HG02759 (cell line): ENCODE results near the gene STK32C.

ENCODE experiments used
- ATAC-seq: cut with Tn5 transposase; IDR thresholded peaks from one replicate; pipeline ENCODE4 v1.9.1; 2021; ENCODE audit warnings: mild to moderate bottlenecking, moderate library complexity; ENCODE audit not compliant: unreplicated experiment

Gene STK32C

GRCh38 chr10:132189016-132189415, 118.7 kb downstream of the STK32C start:
- no peak for ATAC-seq

- no peak for ATAC-seq
Measured at GRCh38 chr10:132188331-132188730, 119.4 kb downstream of the STK32C start.

- peak; percentile 32 for ATAC-seq
Measured at GRCh38 chr10:132187430-132188138, 120.2 kb downstream of the STK32C start.

GRCh38 chr10:132186488-132187429, 121.0 kb downstream of the STK32C start, which contains the start of gene DPYSL4:
Gene DPYSL4, plus strand, starts transcription at chr10:132186948. Its CDS starts 116 bp downstream, at chr10:132187064.
- peak; percentile 58 for ATAC-seq

- no peak for ATAC-seq
Measured at GRCh38 chr10:132185601-132186487, 121.9 kb downstream of the STK32C start.

GRCh38 chr10:132184816-132185593, 122.7 kb downstream of the STK32C start:
- ATAC-seq, result no peak

GRCh38 chr10:132183046-132183445, 124.7 kb downstream of the STK32C start:
- no peak for ATAC-seq

- no peak for ATAC-seq
Measured at GRCh38 chr10:132182591-132182990, 125.2 kb downstream of the STK32C start.

GRCh38 chr10:132181691-132182425, 125.9 kb downstream of the STK32C start:
- no peak for ATAC-seq

GRCh38 chr10:132180736-132181135, 127.0 kb downstream of the STK32C start:
- no peak for ATAC-seq

- ATAC-seq, result no peak
Measured at GRCh38 chr10:132179551-132180392, 128.0 kb downstream of the STK32C start.

GRCh38 chr10:132178672-132179545, 128.8 kb downstream of the STK32C start:
- ATAC-seq, result no peak

- no peak for ATAC-seq
Measured at GRCh38 chr10:132178046-132178445, 129.7 kb downstream of the STK32C start.

GRCh38 chr10:132176623-132177500, 130.9 kb downstream of the STK32C start:
- no peak for ATAC-seq

GRCh38 chr10:132175907-132176581, 131.7 kb downstream of the STK32C start:
- no peak for ATAC-seq

- no peak for ATAC-seq
Measured at GRCh38 chr10:132175408-132175807, 132.3 kb downstream of the STK32C start.
